Transverse colon (tissue), 4 donors: ENCODE data around the gene DDRGK1.

Experiments used
- CTCF ChIP-seq, 5 experiments: fragments of 200-600 bp in 3 of 5; fragments of 450-650 bp in 2 of 5; sonication (generic) in 3 of 5; IDR thresholded peaks; 1 replicate in 2 of 5; 2 replicates in 3 of 5; pipeline ENCODE4 v1.5.1; 2016 to 2017; ENCODE audit warnings: antibody characterized with exemption in 5 of 5, inconsistent platforms in 3 of 5, mild to moderate bottlenecking in 2 of 5, moderate library complexity in 1 of 5
- POLR2A ChIP-seq: fragments of 450-650 bp; IDR thresholded peaks from one replicate; pipeline ENCODE4 v1.6.1; 2016; ENCODE audit warnings: antibody characterized with exemption, mild to moderate bottlenecking, moderate library complexity
- POLR2AphosphoS5 ChIP-seq, 3 donors: sonication (generic); formaldehyde crosslinking; IDR thresholded peaks; one replicate each; pipeline ENCODE4 v1.6.1; 2016; ENCODE audit warnings: antibody characterized with exemption in 3 of 3

DNA sequence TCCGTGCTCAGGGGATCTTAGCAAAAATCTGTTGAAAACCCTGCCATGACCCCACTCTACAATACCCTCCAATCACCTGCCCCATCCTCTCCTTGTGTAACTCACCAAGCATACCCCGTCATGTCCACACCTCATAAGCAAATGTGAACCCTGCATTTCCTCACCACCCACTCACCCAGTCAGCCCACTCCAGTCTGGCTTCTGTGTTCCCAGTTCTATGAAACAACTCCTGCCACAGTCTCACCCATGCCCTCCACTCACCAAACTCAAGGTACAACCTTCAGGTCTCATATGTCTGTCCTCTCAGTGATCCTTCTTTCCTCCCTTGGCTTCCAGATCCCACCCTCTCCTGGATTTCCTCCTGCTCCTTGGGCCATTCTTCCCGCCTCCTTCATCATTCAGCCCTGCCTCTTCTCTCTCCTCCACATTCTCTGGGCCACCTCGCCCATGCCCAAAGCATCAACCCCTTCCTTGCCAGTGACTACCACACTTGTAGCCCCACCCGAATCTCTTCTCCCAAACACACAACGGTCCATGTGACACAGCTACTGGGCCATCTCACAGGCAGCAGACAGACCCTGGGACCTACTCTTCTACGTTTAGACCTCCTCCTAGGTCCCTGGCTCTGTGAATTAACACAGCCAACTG lies 8.8 kb downstream of the DDRGK1 start:
- TF ChIP-seq CTCF (IDR thresholded peaks at IDR 0.05) = no peak
- TF ChIP-seq POLR2AphosphoS5 (IDR thresholded peaks at IDR 0.05) = no peak
- TF ChIP-seq POLR2A = no peak
